ENCODE results near the gene FAM83F. TPM values are rescaled to one million over a fixed set of nuclear protein-coding genes. Genes with fewer than 3 reads are reported as not detected.

The FAM83F gene
- total and polyA plus RNA-seq, 9 donors = 0.12 to 3.4 (median 0.66) TPM

DNA sequence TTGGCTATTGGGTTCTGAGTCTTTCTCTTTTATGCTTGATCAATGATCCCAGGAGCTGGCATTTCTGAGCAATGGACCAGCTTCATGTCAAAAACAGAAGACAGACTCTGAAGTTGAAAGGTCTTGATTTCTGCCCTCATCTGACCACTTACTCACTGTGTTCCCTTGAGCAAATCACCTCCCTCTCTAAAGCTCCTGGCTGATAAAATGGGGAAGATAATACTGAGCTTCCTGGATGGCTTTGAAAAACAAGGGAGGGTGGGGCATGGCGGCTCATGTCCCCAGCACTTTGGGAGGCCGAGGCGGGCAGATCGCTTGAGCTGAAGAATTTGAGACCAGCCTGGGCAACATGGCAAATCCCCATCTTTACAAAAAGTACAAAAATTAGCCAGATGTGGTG lies 6.4 kb downstream of the FAM83F start:
- Histone ChIP-seq H3K27me3 (no peaks in the 10 kb centered on the region), H3K9me3 (no peaks in the 10 kb centered on the region), H3K4me1 (ENCODE audit: insufficient read depth) (no peaks in the 10 kb centered on the region), H3K36me3 (no peaks in the 10 kb centered on the region), H3K27ac (no peak overlapping the region), H3K4me3 (no peak overlapping the region)
- TF ChIP-seq POLR2A (IDR thresholded peaks at IDR 0.05) = no peak
- TF ChIP-seq, protein P1, sequence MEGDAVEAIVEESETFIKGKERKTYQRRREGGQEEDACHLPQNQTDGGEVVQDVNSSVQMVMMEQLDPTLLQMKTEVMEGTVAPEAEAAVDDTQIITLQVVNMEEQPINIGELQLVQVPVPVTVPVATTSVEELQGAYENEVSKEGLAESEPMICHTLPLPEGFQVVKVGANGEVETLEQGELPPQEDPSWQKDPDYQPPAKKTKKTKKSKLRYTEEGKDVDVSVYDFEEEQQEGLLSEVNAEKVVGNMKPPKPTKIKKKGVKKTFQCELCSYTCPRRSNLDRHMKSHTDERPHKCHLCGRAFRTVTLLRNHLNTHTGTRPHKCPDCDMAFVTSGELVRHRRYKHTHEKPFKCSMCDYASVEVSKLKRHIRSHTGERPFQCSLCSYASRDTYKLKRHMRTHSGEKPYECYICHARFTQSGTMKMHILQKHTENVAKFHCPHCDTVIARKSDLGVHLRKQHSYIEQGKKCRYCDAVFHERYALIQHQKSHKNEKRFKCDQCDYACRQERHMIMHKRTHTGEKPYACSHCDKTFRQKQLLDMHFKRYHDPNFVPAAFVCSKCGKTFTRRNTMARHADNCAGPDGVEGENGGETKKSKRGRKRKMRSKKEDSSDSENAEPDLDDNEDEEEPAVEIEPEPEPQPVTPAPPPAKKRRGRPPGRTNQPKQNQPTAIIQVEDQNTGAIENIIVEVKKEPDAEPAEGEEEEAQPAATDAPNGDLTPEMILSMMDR (IDR thresholded peaks at IDR 0.05) = no peak
- no peak for DNase-seq
- intact Hi-C loops (cut with DNase I) = no loop called here
- 94 to 96% (median 96%) methylated on average over 4 of the region's 4 CpGs for WGBS, 3 donors

DNA sequence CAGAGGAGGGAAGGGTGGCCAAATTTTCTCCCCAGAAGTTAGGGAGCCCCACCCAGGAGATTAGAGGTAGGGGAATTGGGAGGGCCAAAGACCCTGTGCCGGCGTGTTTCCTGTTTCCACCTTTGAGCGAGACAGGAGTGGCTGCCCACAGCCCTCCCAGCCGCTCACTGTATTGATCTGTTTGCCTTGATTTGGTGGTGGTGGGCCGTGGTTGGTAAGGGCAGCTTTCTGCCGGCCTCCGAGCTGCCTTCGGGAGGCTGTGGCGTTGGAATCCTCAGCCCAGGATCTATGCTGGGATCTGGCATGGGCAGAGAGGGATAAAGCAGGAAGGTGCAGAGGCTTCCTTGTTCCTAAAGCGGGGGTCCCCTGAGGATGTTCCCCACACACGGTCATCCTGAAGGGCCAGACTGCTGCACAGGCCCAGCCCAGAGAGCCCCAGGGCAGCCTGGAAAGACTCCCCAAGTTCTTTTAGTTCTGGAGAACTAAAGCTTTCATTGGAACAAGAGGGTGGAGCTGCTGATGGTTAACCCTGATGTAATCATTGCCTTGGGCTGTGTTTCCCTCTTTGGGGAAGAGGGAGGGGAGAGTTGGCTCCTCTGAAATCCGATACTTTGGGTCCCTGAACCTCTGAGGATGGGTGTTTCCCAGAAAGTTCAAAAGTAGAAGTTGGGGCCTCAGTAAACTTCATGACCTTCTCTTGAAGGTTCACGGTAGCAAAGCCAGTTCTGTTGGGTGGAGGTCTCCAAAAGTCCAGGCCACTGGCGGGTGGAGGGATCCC lies 7.2 kb downstream of the FAM83F start:
- Histone ChIP-seq H3K36me3 (no peaks in the 10 kb centered on the region), H3K27ac (no peak overlapping the region), H3K4me1 (ENCODE audit: insufficient read depth) (no peaks in the 10 kb centered on the region), H3K9me3 (no peaks in the 10 kb centered on the region), H3K4me3 (no peak overlapping the region), H3K27me3 (no peaks in the 10 kb centered on the region)
- intact Hi-C loops (cut with DNase I) = no loop called here
- WGBS, 3 donors = 81 to 84% (median 84%) methylated on average over 14 of the region's 14 CpGs
- DNase-seq = no peak
- TF ChIP-seq, protein P1 (IDR thresholded peaks at IDR 0.05) = no peak
- TF ChIP-seq EP300 (IDR thresholded peaks at IDR 0.05) (no peak), POLR2A (IDR thresholded peaks at IDR 0.05) (no peak)

DNA sequence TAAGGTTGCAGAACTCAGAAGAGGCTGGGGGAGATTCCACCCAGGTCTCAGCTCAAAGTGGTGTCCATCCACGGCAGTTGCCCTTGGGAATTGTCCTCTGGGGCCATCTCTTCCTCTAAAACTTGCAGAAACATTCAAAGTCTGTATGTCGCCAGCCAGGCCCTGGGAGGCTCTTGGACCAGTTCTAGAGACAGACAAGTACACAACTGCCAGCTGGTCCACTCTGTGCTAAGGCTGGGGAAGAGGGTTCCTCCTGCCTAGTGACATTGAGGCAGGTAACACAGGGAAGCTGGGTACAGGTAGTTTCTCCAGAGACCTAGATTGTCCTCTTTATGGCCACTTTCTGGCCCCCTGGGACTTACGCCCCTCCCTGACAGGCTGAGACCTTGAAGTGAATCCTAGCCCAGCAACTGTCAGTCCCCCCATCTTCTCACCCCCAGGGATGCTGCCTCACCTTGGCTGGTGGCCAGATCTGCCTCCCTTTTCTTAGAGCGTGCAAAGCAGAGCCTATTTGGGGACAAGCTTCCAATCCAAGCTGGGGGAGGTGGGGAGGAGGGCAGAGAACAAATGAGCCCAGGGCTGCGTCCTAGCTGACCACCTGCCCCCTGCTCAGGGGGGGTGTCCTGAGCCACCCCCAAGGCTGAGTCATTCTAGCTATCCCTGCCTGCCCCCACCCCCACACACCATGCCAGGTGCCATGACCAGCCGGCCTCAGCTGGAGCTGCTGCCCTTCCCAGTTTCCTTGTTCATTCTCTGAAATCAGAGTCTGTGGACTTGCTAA lies 8.4 kb downstream of the FAM83F start:
- no peak for TF ChIP-seq EP300 (IDR thresholded peaks at IDR 0.05)
- TF ChIP-seq, protein P1 (IDR thresholded peaks at IDR 0.05) = no peak
- TF ChIP-seq POLR2A (IDR thresholded peaks at IDR 0.05) = no peak
- intact Hi-C loops (cut with DNase I) = no loop called here
- DNase-seq = no peak
- no peaks in the 10 kb centered on the region for H3K36me3 ChIP-seq
- WGBS, 3 donors = 67 to 76% (median 71%) methylated on average over 6 of the region's 6 CpGs
- H3K4me1 ChIP-seq (ENCODE audit: insufficient read depth) = no peaks in the 10 kb centered on the region
- H3K27ac ChIP-seq = no peak overlapping the region
- H3K9me3 ChIP-seq = no peaks in the 10 kb centered on the region
- no peak overlapping the region for H3K4me3 ChIP-seq
- H3K27me3 ChIP-seq = no peaks in the 10 kb centered on the region

DNA sequence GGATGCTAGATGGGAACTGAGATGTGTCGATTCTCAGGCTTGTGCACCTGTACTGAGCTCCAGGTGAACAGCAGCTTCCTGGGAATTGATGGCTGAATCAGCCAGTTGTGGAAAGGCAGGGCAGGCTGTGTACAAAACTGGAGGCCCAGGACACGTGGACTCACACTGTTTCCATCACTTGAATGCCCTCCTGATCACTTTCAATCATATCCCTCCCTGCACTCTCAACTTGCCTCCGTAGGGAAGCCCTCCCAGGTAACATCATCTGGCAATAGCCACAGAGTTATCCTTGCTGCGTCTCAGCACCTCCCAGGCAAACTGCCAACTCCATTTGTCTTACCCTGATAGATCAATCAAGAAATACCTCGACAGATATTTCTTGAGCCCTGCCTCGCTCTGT lies 10.1 kb downstream of the FAM83F start:
- intact Hi-C loops (cut with DNase I) = no loop called here
- DNase-seq = no peak
- Histone ChIP-seq H3K9me3 (no peaks in the 10 kb centered on the region), H3K27me3 (no peaks in the 10 kb centered on the region), H3K4me3 (no peak overlapping the region), H3K27ac (no peak overlapping the region), H3K36me3 (no peaks in the 10 kb centered on the region), H3K4me1 (ENCODE audit: insufficient read depth) (no peaks in the 10 kb centered on the region)
- 76 to 82% (median 77%) methylated on average over 6 of the region's 6 CpGs for WGBS, 3 donors
- TF ChIP-seq POLR2A (IDR thresholded peaks at IDR 0.05) (no peak), EP300 (IDR thresholded peaks at IDR 0.05) (no peak)
- TF ChIP-seq, protein P1 (IDR thresholded peaks at IDR 0.05) = no peak

All from ovary (tissue), 9 donors.